ENCODE data around the gene CHPT1.

- TF ChIP-seq CTCF (IDR thresholded peaks at IDR 0.05; ENCODE audit: low read depth, low read length): no peak
- TF ChIP-seq POLR2A (IDR thresholded peaks at IDR 0.05; ENCODE audit: extremely low read depth, insufficient read length): no peak
Measured at GRCh38 chr12:101685092-101685491, 12.3 kb upstream of the CHPT1 start.

Data from NB4 (cell line).